Measurements from ENCODE around the gene CRYBG2.

Gene CRYBG2

DNA sequence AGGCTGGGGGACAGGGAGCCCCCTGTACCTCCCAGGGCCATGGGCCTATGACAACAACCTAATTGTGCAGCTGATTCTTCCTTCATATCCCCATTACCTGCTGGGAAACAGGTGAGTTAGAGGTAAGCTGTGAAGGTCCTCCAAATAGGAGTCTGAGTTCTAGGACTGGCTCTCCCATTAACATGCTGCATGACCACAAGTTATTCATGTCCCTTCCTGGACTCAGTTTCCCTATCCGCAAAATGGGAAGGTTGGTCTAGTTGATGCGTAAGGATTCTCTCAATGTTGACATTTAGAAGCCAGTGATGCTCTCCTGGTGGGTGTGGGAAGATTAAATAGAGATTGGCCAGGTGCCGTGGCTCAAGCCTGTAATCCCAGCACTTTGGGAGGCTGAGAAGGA is 14.6 kb upstream of the CRYBG2 start:
- DNase-seq (ENCODE audit: low read depth): no peak

GRCh38 chr1:26368006-26368405 is 14.1 kb upstream of the CRYBG2 start:
- no peak for DNase-seq (ENCODE audit: low read depth)

GRCh38 chr1:26367441-26367840 is 13.5 kb upstream of the CRYBG2 start:
- DNase-seq (ENCODE audit: low read depth): no peak

GRCh38 chr1:26364956-26365355 is 11.0 kb upstream of the CRYBG2 start:
- DNase-seq (ENCODE audit: low read depth): no peak

GRCh38 chr1:26363549-26364448 is 9.9 kb upstream of the CRYBG2 start:
- DNase-seq (ENCODE audit: low read depth): peak; percentile 76

DNA sequence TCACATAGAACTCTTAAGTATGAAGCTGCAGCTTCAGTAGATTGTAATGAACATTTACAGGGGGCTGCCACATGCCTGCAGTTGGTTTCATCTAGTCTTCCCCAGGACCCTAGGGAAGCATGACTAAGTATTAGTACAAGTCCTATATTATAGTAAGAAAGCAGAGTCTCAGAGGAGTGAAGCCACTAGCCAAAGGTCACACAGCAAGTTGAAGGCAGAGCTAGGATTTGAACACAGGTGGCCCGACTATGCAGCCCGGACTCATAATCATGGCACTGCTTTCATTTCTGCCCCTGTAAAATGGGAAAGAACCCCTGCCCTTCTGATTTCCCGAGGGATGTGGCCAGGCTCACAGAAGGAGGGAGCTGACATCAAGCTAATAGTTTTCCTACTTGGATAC is 8.4 kb upstream of the CRYBG2 start:
- DNase-seq (ENCODE audit: low read depth): no peak

DNA sequence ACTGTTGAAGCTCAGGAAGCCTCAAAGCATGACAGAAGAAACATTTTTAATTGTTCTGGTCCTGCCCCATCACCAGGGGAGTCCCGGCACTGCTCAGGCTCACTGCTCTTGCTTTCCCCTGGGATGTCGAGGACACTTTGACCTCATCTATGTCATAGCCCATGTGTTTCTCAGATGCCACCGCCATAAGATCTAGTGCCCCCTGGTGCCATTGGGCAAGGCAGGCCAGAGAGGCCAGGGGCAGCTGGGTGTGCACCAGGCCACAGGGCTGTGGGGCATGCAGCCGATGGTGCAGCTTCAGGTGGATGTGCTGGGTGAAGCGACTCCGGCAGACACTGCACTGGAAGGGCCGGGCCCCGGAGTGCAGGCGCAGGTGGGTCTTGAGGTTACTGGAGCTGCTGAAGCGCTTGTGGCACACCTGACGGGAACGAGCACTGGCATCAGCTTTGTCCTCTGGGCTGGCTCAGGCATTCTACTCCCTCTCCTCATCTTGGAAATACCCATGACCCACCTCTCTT is 7.7 kb upstream of the CRYBG2 start:
- DNase-seq (ENCODE audit: low read depth): no peak

GRCh38 chr1:26360807-26361604 is 7.1 kb upstream of the CRYBG2 start:
- DNase-seq (ENCODE audit: low read depth): no peak

- peak; percentile 33 for DNase-seq (ENCODE audit: low read depth)
Measured at GRCh38 chr1:26359981-26360806, 6.3 kb upstream of the CRYBG2 start.

DNA sequence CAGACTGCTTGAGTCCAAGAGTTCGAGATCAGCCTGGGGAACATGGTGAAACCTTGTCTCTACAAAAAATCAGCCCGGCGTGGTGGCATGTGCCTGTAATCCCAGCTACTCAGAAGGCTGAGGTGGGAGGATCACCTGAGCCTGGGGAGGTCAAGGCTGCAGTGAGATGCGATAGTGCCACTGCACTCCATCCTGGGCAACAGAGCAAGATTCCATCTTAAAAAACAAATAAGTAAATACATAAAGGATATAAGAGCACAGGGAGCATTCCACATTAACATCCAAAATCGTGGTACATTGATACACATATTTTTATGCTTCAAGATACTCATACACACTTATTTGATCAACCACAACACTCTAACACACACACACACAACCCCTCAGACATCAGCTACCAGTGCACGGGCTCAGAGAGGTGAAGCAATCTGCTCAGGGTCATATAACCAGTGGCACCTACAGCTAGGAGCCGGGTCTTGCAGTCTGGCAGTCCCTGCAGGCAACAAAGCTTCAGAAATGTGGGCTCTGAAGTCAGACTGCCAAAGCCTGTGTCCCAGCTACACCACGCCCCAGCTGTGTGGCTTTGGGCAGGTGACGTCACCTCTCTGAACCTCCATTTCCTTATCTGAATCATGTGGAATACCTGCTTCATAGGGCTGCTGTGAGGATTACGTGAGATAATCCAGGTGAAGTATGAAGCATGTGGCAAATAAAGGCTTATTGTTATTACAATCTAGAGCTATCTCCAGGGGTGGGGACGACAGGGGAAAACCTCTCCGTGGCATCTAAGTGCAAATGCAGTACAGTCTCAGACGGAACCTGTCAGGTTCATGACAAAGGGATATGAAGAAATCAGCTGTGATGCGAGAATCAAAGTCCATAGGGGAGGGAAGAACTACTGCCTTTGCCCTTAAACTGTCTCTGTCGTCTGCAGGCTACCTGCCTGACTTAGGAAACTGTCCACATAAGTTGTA is 4.8 kb upstream of the CRYBG2 start:
- DNase-seq (ENCODE audit: low read depth): peak; percentile 64

GRCh38 chr1:26357121-26357602 is 3.2 kb upstream of the CRYBG2 start:
- DNase-seq (ENCODE audit: low read depth): no peak

DNA sequence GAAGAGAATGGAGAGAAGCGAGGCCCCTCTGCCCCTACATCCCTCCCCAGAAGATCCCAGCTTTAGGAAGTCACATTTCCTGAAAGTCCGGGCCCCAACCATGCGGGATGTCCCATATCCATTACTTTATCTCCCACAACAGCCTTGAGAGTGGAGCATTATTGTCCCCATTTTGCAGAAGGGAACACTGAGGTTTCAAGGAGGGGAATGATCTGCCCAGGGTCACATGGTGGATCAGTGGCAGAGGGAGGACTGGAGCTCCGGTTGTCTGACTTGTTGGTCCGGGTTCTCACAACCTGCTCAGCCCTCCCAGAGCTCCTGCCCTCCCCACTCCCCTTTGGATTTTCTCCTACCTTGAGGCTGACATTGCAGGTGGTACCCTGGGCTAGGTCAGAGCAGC is 2.2 kb upstream of the CRYBG2 start:
- DNase-seq (ENCODE audit: low read depth): no peak

GRCh38 chr1:26354972-26355371 is 1.0 kb upstream of the CRYBG2 start:
- no peak for DNase-seq (ENCODE audit: low read depth)

DNA sequence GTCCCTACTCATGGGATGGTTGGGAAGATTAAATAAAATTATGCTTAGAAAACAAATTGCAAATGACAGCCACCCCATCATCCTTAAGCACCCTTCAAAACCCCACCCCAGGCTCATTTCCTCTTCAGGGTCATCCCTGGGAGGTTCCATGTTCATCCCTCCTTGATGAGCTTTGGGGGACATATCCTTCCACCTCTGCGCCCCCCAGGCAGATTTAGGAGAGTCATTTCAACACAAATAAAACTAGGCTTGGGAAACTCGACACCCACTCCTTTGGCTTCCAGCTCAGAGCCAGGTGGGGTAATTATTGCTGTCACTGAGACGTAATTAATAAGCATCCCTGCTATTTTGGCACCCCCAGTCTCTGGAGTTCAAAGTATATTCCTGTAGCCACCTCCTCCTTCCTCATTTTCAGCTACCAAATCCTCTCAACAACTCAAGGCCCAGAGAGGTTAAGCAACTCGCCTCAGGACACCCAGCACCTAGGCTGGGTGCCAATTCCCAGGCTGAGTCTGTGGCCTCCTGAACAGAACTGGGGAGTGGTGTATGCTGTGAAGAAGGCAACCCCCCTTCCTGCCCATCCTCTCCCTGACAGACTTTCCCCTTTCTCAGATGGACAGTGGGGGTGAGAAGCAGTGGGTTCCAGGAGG is 595 bp downstream of the CRYBG2 start:
- DNase-seq (ENCODE audit: low read depth): no peak

- DNase-seq (ENCODE audit: low read depth): no peak
Measured at GRCh38 chr1:26352338-26352679, 1.6 kb downstream of the CRYBG2 start.

DNA sequence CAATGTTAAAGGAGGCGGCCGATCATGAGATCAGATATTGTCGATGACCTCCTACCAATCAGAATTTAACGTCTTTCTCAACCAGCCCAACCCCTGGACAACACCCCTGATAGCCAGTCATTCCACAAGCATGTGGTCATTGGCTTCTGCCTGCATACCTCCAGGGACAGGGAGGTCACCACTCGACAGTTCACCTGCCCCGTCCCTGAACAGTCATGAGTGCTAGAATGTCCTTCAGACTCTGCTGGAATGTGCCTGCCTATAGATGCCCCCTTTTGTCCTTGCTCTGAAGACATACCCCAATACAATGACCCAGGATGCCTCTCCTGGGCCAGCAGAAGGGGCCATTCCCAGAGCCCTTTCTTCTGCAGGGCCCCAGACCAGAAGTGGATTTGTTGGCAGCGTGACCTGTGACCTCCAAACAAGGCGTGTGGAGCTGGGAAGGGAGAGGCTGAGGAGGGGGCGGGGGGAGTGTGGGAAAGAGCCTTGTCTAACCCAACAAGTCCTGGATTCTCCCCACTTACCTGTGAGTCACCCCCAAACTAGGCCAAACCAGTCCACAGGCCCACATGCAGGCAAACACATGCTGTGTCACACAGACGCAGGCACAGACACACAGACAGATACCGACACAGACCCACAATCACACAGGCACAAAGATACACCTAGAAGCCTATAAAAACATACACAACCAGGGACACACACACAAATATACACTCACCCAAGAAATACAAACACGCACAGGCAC is 2.2 kb downstream of the CRYBG2 start:
- no peak for DNase-seq (ENCODE audit: low read depth)

DNA sequence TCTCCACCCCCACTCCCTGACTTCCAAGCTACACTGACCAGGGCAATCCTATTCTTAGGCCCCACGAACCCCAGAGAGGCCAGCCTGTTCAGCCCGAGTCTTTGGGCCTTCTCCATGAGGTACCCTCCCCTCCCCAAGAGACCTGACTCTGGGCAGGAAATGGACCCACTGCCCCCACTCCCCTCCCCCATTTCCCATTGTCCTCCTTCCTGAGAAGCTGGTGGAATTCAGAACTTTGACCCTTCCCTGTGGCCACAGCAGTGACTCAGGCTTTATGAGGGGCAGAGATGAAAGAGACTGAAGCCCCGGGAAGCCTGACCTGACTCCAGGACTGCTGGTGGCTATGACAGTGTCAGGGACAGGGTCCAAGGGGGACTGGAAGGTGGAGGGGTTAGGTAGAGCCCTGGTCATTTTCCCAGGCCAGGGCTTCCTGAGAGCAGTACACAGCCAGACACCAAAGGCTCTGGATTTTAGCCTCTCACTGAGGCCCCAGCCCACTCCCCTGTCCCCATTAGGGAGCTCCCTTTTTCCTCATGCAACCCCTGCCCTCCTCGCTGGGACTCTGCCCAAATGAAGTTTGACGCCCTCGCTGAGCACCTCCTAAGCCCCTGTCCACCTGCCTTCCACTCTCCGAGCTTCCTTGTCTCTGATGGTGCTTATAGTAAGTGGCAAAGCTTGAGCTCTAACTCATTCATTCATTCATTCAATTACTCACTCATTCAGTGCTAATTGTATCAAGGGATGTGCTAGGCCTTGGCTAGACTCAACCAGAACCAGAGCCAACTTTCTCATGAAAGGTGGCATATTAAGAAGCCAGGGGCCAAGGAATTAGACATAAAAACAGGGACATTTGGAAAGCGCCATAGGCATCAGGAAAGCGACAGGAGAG is 3.0 kb downstream of the CRYBG2 start:
- DNase-seq (ENCODE audit: low read depth): no peak

- no peak for DNase-seq (ENCODE audit: low read depth)
Measured at GRCh38 chr1:26350343-26350700, 3.6 kb downstream of the CRYBG2 start.

- no peak for DNase-seq (ENCODE audit: low read depth)
Measured at GRCh38 chr1:26349877-26350244, 4.1 kb downstream of the CRYBG2 start.
